GM19351 (cell line): ENCODE data around the gene FAM200A.
A peak's percentile ranks its signal among the peaks of the same experiment; 100 is the strongest.
"Not testable (repeated sequence)": the region's sequence is repeated elsewhere in the genome, so short reads cannot be mapped to it uniquely, and the experiment has no call there.

Source experiments
- ATAC-seq: cut with Tn5 transposase; IDR thresholded peaks from one replicate; pipeline ENCODE4 v1.9.1; 2021; ENCODE audit warnings: mild to moderate bottlenecking, moderate library complexity; ENCODE audit not compliant: unreplicated experiment

Gene FAM200A

GRCh38 chr7:99551767-99552463 lies at the start of gene FAM200A:
TSS of gene FAM200A (minus strand) at chr7:99552114. CDS start at chr7:99548407, 3,707 bp downstream.
- peak; percentile 99 for ATAC-seq

GRCh38 chr7:99599836-99600235 lies 47.9 kb upstream of the FAM200A start:
- no peak for ATAC-seq

GRCh38 chr7:99597762-99598501 lies 46.0 kb upstream of the FAM200A start, which contains the start of gene TMEM225B:
TSS of gene TMEM225B (plus strand) at chr7:99598267. CDS start at chr7:99604389, 6,122 bp downstream.
- no peak for ATAC-seq

- no peak for ATAC-seq
Observed at GRCh38 chr7:99596408-99596955, 44.6 kb upstream of the FAM200A start.

- no peak for ATAC-seq
Observed at GRCh38 chr7:99594948-99595745, 43.2 kb upstream of the FAM200A start.

- ATAC-seq: no peak
Observed at GRCh38 chr7:99588868-99589267, 37.0 kb upstream of the FAM200A start.

GRCh38 chr7:99580778-99581332 lies 28.9 kb upstream of the FAM200A start:
- ATAC-seq: not testable (repeated sequence)

- no peak for ATAC-seq
Observed at GRCh38 chr7:99579956-99580777, 28.3 kb upstream of the FAM200A start.

- ATAC-seq: no peak
Observed at GRCh38 chr7:99579281-99579955, 27.5 kb upstream of the FAM200A start.

- no peak for ATAC-seq
Observed at GRCh38 chr7:99576251-99576650, 24.3 kb upstream of the FAM200A start.

- no peak for ATAC-seq
Observed at GRCh38 chr7:99573257-99573656, 21.3 kb upstream of the FAM200A start.

GRCh38 chr7:99571768-99572167 lies 19.9 kb upstream of the FAM200A start:
- no peak for ATAC-seq

- not testable (repeated sequence) for ATAC-seq
Observed at GRCh38 chr7:99568770-99569169, 16.9 kb upstream of the FAM200A start.

- ATAC-seq: no peak
Observed at GRCh38 chr7:99563650-99564049, 11.7 kb upstream of the FAM200A start.

- ATAC-seq: no peak
Observed at GRCh38 chr7:99562832-99563231, 10.9 kb upstream of the FAM200A start.

GRCh38 chr7:99562114-99562784 lies 10.3 kb upstream of the FAM200A start:
- no peak for ATAC-seq

- ATAC-seq: no peak
Observed at GRCh38 chr7:99561737-99562051, 9.8 kb upstream of the FAM200A start.

GRCh38 chr7:99560834-99561736 lies 9.2 kb upstream of the FAM200A start:
- ATAC-seq: no peak
